Activated CD8-positive, alpha-beta T cell treated with anti-CD3 and anti-CD28 coated beads, Interleukin-2, amount 10 ng/mL, durations not matched to agents 7 days and 5 days (primary cell): ENCODE results near the gene ADCY2. TPM values are rescaled to one million over a fixed set of nuclear protein-coding genes. Genes with fewer than 3 reads are reported as not detected.

ENCODE experiments used
- ATAC-seq: fragments of 150-1000 bp; cut with Tn5 transposase; one replicate; pipeline ENCODE4 v1.10.0; 2021; ENCODE audit warnings: moderate library complexity
- CTCF ChIA-PET: fragments of 350-600 bp; sonication (Branson Sonifier 250); formaldehyde crosslinking; loops from one replicate; lab custom pipeline; 2021; ENCODE audit warnings: antibody characterized with exemption; lab: Charles Lee
- POLR2A ChIA-PET: fragments of 350-600 bp; sonication (Branson Sonifier 250); formaldehyde crosslinking; loops from one replicate; lab custom pipeline; 2021; ENCODE audit warnings: antibody characterized with exemption; lab: Charles Lee
- DNase-seq: peaks from one replicate; pipeline ENCODE4 v3.0.0-alpha.2; 2020
- H3K27ac Mint-ChIP-seq: one replicate; pipeline ENCODE4 v1.8.0; 2021; ENCODE audit warnings: mild to moderate bottlenecking, mixed read lengths
- H3K27me3 Mint-ChIP-seq: one replicate; pipeline ENCODE4 v1.8.0; 2021; ENCODE audit warnings: low read depth, mixed read lengths
- H3K36me3 Mint-ChIP-seq: one replicate; pipeline ENCODE4 v1.8.0; 2021; ENCODE audit warnings: low read depth, mixed read lengths
- H3K4me1 Mint-ChIP-seq: one replicate; pipeline ENCODE4 v1.8.0; 2021; ENCODE audit warnings: low read depth, mixed read lengths
- H3K4me3 Mint-ChIP-seq: one replicate; pipeline ENCODE4 v1.8.0; 2021; ENCODE audit warnings: mild to moderate bottlenecking, mixed read lengths
- H3K9me3 Mint-ChIP-seq: one replicate; pipeline ENCODE4 v1.8.0; 2022; ENCODE audit warnings: mixed read lengths; ENCODE audit not compliant: insufficient read depth
- total RNA-seq, 2 experiments: library from RNA; stranded (reverse); gene quantifications; one replicate each; pipeline ENCODE4 v1.2.3, GENCODE V29; 2021

Gene ADCY2
- total RNA-seq, 2 experiments from 2014 or later, result not detected

DNA sequence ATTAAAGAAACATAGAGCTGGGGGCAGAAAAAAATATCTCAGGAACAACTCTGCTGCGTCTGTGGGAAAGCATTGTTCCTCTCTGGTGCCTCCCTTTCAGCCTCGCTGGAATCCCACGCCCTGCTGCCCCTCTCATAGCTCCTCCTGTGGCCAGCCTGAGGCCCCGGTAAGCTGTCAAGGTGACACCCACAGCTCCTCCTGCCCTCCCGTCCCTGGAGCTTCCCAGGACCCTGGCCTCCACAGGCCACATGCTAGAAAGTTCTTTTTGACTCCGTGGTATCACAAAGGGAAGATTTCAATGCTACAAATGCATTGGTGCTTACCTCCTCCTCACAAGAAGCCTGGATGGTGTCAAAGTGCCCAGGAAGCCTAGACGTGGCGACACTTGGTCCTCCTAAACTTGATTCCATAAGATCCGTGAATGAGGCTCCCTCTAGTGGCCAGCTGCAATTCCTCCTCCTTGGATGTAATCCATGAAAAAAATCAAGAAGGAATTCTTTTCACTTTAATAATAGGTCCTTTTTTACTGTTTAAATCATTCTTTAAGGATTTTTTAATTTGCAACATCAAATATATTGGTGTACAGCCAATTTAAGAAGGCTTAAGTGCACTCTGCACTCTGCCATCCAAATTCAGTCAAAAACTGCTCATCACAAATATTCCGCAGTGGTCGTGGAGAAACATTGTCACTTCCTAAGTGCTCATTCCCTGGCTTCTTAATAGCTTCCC is 350.1 kb downstream of the ADCY2 start:
- Mint-ChIP-seq H3K4me3 (no peak overlapping the region), H3K36me3 (no peaks in the 10 kb centered on the region), H3K27ac (no peak overlapping the region), H3K9me3 (no peaks in the 10 kb centered on the region), H3K4me1 (no peaks in the 10 kb centered on the region), H3K27me3 (no peaks in the 10 kb centered on the region)
- ATAC-seq (no peak), DNase-seq (peak; percentile 49)
- POLR2A ChIA-PET, result no interaction called here
- CTCF ChIA-PET, result interaction anchor here (0.6 to 2.1 kb wide), 9 partner anchors 9 to 1561 kb away, joined by 3 to 11 read pairs (median 3); no protein-coding TSS in a partner anchor

DNA sequence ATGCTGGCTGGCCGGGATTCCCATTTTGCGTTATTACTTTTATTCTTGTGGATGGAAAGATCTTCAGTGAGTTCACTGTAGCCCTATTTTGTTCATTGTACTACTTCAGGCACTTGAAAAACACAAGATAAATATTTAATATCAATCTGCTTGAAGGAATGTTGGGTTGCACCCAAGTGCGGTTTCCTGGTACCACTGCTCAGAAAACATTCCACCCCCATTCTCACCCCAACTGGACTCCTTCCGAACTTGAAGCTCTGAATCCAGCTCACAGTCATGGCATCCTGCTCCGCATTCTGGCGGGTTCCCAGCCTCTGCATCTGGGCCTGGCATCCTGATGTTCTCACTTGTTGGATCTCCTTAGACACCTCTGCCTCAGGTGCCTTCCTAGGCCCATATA is 351.8 kb downstream of the ADCY2 start:
- DNase-seq, result no peak
- ATAC-seq, result no peak
- CTCF ChIA-PET, result no interaction called here
- no peak overlapping the region for H3K27ac Mint-ChIP-seq
- peaks cover 5% of the 10 kb centered on the region for H3K27me3 Mint-ChIP-seq
- no peaks in the 10 kb centered on the region for H3K4me1 Mint-ChIP-seq
- POLR2A ChIA-PET, result no interaction called here
- no peaks in the 10 kb centered on the region for H3K9me3 Mint-ChIP-seq
- no peaks in the 10 kb centered on the region for H3K36me3 Mint-ChIP-seq
- no peak overlapping the region for H3K4me3 Mint-ChIP-seq

DNA sequence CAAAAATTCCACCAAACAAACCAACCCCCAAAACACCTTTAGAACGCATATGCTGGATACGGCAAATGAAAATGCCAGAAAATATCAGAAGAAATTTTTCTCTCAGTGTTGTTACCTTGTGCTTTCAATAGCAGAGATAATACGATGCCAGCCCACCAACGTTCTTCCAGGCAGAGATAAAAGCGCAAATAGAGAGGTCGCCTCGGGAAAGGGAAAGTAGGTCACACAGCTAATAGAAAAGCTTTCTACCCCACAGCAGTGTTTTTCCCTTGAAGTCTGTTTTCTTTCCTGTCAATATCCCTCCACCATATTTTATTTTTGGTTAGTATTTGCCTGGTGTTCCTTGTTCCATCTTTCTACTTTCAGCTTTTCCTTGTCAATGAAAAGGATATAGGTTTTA is 353.7 kb downstream of the ADCY2 start:
- ATAC-seq, result no peak
- Mint-ChIP-seq H3K36me3 (no peaks in the 10 kb centered on the region), H3K4me3 (no peak overlapping the region), H3K27me3 (peaks cover 13% of the 10 kb centered on the region), H3K9me3 (no peaks in the 10 kb centered on the region), H3K27ac (no peak overlapping the region), H3K4me1 (no peaks in the 10 kb centered on the region)
- DNase-seq, result no peak
- CTCF ChIA-PET, result no interaction called here
- POLR2A ChIA-PET, result no interaction called here

DNA sequence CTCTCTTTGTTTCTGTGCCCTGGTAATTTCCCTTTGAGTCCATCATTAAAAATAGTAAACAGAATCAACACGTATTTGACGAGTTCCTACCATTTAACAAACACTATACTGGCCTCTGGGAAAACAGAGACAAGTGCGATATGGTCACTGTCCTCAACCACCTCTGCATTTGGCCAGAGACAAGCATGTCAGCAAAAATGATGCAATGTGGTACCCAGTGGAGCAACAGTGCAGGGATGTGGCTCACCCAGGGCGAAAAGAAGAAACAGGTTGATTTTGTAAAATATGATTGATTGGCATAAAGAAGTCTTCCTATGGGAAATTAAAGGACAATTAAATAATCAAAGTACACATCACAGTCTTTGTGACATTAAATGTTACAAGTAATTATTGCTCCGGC is 355.9 kb downstream of the ADCY2 start:
- ATAC-seq (no peak), DNase-seq (no peak)
- ChIA-PET CTCF (no interaction called here), POLR2A (no interaction called here)
- Mint-ChIP-seq H3K9me3 (no peaks in the 10 kb centered on the region), H3K27ac (no peak overlapping the region), H3K36me3 (no peaks in the 10 kb centered on the region), H3K4me3 (no peak overlapping the region), H3K27me3 (peaks cover 20% of the 10 kb centered on the region), H3K4me1 (no peaks in the 10 kb centered on the region)

DNA sequence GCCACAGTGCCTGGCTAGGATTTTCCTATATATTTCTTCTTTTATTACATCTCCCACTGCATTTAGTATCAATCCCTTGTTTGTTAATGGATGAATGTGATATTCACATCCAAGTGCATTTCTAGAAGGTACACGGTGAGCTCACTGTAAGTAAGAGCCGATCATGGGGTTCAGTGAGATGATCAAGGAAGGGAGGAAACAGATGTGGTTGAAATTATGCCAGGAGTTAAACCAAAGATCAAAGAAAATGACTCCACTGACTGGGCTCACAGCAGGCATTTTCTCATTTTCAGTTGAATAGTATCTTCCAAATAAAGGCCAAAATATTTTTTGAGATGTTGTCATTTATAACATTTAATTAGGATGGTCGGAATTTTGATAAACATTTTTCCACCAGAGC is 357.2 kb downstream of the ADCY2 start:
- Mint-ChIP-seq H3K4me3 (no peak overlapping the region), H3K4me1 (no peaks in the 10 kb centered on the region)
- POLR2A ChIA-PET, result no interaction called here

DNA sequence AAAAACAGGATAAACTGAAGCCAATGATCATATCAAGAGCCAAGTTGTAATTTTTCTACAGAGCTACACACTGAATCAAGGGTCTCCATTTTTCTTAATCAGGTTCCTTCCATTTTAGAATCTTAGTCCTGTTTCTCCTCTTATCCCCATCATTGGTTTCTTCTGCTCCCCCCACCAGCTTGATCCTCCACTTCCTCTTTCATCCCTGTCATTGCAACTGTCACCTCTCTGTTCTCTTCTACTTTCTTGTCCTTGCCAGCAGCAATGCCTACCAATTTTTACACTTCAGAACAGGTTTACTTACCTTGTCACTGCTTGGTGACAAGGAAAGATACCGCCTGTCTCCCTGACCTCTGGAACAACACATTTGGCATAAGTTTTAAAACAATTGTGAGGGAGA is 357.7 kb downstream of the ADCY2 start:
- Mint-ChIP-seq H3K9me3 (no peaks in the 10 kb centered on the region), H3K4me1 (no peaks in the 10 kb centered on the region), H3K4me3 (no peak overlapping the region), H3K36me3 (no peaks in the 10 kb centered on the region), H3K27ac (no peak overlapping the region), H3K27me3 (peaks cover 20% of the 10 kb centered on the region)
- ATAC-seq (no peak), DNase-seq (no peak)
- ChIA-PET POLR2A (no interaction called here), CTCF (no interaction called here)

More for the DNA sequence above, 357.2 kb downstream of the ADCY2 start:
- Mint-ChIP-seq H3K9me3 (no peaks in the 10 kb centered on the region), H3K36me3 (no peaks in the 10 kb centered on the region), H3K27ac (no peak overlapping the region), H3K27me3 (peaks cover 20% of the 10 kb centered on the region)
- ATAC-seq, result no peak
- no peak for DNase-seq
- CTCF ChIA-PET, result no interaction called here

DNA sequence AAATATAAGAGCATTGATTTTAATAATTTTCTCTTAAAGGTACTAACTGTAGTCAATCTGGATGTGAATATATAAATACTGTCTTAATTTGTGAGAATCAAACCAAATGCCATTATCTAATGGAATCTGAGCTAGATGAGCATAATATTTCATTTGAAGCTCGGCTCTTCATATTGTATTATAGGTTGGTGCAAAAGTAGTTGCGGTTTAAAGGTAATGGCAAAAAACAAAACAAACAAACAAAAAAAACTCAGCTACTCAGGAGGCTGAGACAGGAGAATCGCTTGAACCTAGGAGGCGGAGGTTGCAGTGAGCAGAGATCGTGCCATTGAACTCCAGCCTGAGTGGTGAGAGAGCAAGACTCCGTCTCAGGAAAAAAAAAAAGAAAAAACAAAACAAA is 358.6 kb downstream of the ADCY2 start:
- Mint-ChIP-seq H3K27ac (no peak overlapping the region), H3K4me1 (no peaks in the 10 kb centered on the region), H3K4me3 (no peak overlapping the region), H3K27me3 (peaks cover 20% of the 10 kb centered on the region), H3K36me3 (no peaks in the 10 kb centered on the region), H3K9me3 (no peaks in the 10 kb centered on the region)
- DNase-seq (no peak), ATAC-seq (no peak)
- ChIA-PET POLR2A (no interaction called here), CTCF (interaction anchor here (1.1 to 2.6 kb wide), 2 partner anchors 8 to 102 kb away, joined by 3 to 11 read pairs; no protein-coding TSS in a partner anchor)

DNA sequence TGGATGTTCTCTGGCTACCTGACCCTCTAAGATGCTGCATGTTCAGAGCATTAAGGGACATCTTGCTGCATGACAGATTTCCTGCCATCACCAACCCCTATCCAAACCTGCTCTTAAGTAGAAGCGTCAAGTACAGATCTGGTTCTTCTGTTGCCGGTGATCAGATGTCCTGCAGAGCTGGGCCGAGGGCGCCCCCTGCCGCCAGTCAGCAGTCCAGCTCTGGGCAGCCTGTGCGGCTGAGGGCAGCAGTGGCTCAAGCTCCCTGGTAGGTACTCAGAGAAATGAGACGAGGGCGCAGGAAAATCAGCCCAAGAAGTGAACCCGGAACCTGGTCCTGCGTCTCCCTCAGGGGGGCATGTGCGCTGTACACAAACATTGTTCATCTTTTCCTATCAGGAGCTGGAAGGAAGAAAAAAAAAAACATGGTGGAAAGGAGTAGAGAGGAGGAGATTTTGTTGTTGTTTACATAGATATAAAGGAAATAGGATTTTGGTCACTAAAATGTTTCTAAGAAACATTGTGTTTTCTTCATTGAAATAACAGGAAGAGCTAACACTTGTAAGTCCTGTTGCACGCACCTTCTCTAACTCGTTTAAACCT is 359.2 kb downstream of the ADCY2 start:
- Mint-ChIP-seq H3K9me3 (no peaks in the 10 kb centered on the region), H3K4me1 (no peaks in the 10 kb centered on the region), H3K36me3 (no peaks in the 10 kb centered on the region), H3K27ac (no peak overlapping the region), H3K4me3 (no peak overlapping the region), H3K27me3 (peaks cover 20% of the 10 kb centered on the region)
- ChIA-PET CTCF (interaction anchor here (0.8 to 2.6 kb wide), 5 partner anchors 9 to 989 kb away, joined by 3 to 11 read pairs (median 3); no protein-coding TSS in a partner anchor), POLR2A (interaction anchor here (0.6 kb wide), 1 partner anchor 391 kb away, joined by 3 read pairs; no protein-coding TSS in a partner anchor)
- peak; percentile 68 for ATAC-seq
- DNase-seq, result peak; percentile 53

DNA sequence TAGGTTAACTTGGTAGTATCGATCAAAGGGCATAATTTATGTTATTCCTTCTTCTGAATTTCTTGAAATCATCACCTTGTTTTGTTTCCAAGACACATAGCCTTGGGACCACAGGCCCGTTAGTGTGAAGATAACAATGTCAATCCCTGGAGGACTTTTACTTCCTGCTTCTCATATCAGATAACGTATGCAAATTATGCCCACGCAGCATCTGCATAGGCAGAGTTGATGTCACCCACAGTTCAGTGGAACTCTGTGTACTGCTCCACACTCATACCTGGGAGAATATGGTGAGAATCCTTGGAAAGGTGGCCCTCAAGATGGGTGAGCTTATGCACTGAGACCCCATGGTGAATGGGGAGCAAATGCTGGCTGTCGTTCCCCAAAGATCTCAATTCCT is 360.0 kb downstream of the ADCY2 start:
- H3K36me3 Mint-ChIP-seq, result no peaks in the 10 kb centered on the region
- ATAC-seq (no peak), DNase-seq (no peak)
- H3K27ac Mint-ChIP-seq, result no peak overlapping the region
- H3K4me3 Mint-ChIP-seq, result no peak overlapping the region
- ChIA-PET CTCF (interaction anchor here (0.8 to 2.6 kb wide), 2 partner anchors 10 to 931 kb away, joined by 3 to 11 read pairs; no protein-coding TSS in a partner anchor), POLR2A (no interaction called here)
- H3K27me3 Mint-ChIP-seq, result peaks cover 20% of the 10 kb centered on the region
- no peaks in the 10 kb centered on the region for H3K4me1 Mint-ChIP-seq
- no peaks in the 10 kb centered on the region for H3K9me3 Mint-ChIP-seq

DNA sequence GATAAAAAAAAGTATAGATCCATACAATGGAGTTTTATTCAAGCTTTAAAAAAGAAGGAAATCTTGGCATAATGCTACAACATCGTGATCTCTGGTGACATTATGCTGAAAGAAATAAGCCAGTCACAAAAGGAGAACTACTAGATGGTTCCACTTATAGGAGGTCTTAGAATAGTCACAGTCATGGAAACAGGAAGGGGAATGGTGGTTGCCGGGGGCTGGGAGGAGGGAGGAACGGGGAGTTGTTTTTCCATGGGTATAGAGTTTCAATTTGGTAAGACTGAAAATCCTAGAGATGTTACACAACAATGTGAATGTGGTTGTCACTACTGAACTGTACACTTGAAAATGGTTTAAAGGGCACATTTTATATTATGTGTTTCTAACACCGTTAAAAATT is 360.5 kb downstream of the ADCY2 start:
- H3K27me3 Mint-ChIP-seq, result peaks cover 20% of the 10 kb centered on the region
- no peak overlapping the region for H3K4me3 Mint-ChIP-seq
- CTCF ChIA-PET, result interaction anchor here (2.6 kb wide), 1 partner anchor 10 kb away, joined by 11 read pairs; no protein-coding TSS in a partner anchor
- H3K4me1 Mint-ChIP-seq, result no peaks in the 10 kb centered on the region
- no peaks in the 10 kb centered on the region for H3K9me3 Mint-ChIP-seq
- ATAC-seq (no peak), DNase-seq (no peak)
- H3K27ac Mint-ChIP-seq, result no peak overlapping the region
- no peaks in the 10 kb centered on the region for H3K36me3 Mint-ChIP-seq
- POLR2A ChIA-PET, result no interaction called here

DNA sequence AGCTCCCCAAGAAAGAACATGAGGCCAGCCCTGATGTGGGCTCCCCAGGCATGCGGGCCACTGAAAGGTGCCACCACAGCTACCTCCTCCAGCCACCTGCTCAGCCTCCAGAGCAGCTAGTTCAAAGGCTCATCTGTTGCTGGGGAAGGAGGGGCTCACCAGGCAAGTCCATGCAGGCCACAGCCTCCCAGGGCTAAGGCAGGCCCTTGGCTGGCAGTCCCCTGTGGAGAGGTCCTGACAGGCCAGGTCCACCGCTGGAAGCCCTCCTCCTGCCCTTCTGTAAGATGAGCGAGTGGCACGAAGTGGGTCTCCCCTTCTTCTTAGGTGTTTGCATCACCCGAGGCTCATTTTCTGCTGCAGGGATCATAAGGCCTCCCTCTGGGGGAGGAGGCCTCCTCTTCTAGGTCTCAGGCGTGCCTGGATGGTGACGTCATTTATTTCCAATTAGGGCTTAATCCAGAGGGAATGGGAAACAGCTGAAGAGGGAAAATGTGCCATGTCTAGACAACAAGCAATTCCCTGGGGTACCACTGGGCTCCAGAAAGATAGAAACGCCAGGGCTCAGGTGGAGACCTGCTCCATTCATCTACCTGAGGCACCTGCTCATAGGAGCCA is 363.4 kb downstream of the ADCY2 start:
- no peaks in the 10 kb centered on the region for H3K9me3 Mint-ChIP-seq
- no peaks in the 10 kb centered on the region for H3K4me1 Mint-ChIP-seq
- H3K4me3 Mint-ChIP-seq, result no peak overlapping the region
- POLR2A ChIA-PET, result no interaction called here
- CTCF ChIA-PET, result no interaction called here
- no peak for ATAC-seq
- H3K36me3 Mint-ChIP-seq, result no peaks in the 10 kb centered on the region
- DNase-seq, result no peak
- H3K27me3 Mint-ChIP-seq, result peaks cover 7% of the 10 kb centered on the region
- H3K27ac Mint-ChIP-seq, result no peak overlapping the region
